LNCaP clone FGC (cell line): ENCODE results near the gene KIF6.
"Not testable (repeated sequence)": the region's sequence is repeated elsewhere in the genome, so short reads cannot be mapped to it uniquely, and the experiment has no call there.

ENCODE experiments used
- DNase-seq: peaks from one replicate; pipeline ENCODE4 v3.0.0-alpha.2; 2011; ENCODE audit warnings: low read depth
- H3K4me3 ChIP-seq: 2 replicates; pipeline ENCODE4 v1.5.1; 2011; ENCODE audit warnings: mild to moderate bottlenecking, low read depth, low read length, control low read depth
- CTCF ChIP-seq: IDR thresholded peaks from 2 replicates; pipeline ENCODE4 v1.5.1; 2012; ENCODE audit warnings: mild to moderate bottlenecking; ENCODE audit not compliant: control insufficient read depth, insufficient read depth; ENCODE audit errors: extremely low read depth

The KIF6 gene

GRCh38 chr6:39752835-39753724 lies 27.9 kb upstream of the KIF6 start:
- no peak for DNase-seq
- TF ChIP-seq CTCF = no peak
- no peak overlapping the region for H3K4me3 ChIP-seq

- TF ChIP-seq CTCF = no peak
- H3K4me3 ChIP-seq = no peak overlapping the region
- DNase-seq = no peak
These were observed 21.6 kb upstream of the KIF6 start for GRCh38 chr6:39746795-39747194.

- no peak overlapping the region for H3K4me3 ChIP-seq
- no peak for DNase-seq
- TF ChIP-seq CTCF = no peak
These were observed 8.5 kb upstream of the KIF6 start for GRCh38 chr6:39733704-39734103.

- TF ChIP-seq CTCF = no peak
- DNase-seq = no peak
- no peak overlapping the region for H3K4me3 ChIP-seq
These were observed 6.4 kb upstream of the KIF6 start for GRCh38 chr6:39731565-39731964.

- no peak for TF ChIP-seq CTCF
- no peak for DNase-seq
- no peak overlapping the region for H3K4me3 ChIP-seq
These were observed 4.7 kb upstream of the KIF6 start for GRCh38 chr6:39729945-39730344.

- no peak overlapping the region; the same call in 1 of the 2 replicates for H3K4me3 ChIP-seq
- DNase-seq = no peak
- no peak for TF ChIP-seq CTCF
These were observed 407 bp upstream of the KIF6 start for GRCh38 chr6:39725632-39725997.

GRCh38 chr6:39723350-39723749 lies 1.9 kb downstream of the KIF6 start:
- not testable (repeated sequence) for H3K4me3 ChIP-seq

More at GRCh38 chr6:39723350-39723749, 1.9 kb downstream of the KIF6 start:
- DNase-seq = not testable (repeated sequence)
